Parathyroid adenoma (tissue), 2 donors: ENCODE data around the gene MYLK.

Experiments used
- H2AFZ ChIP-seq: fragments of 300-600 bp; sonication (generic); one replicate; pipeline ENCODE4 v1.7.0; 2017; ENCODE audit warnings: antibody characterized with exemption, mild to moderate bottlenecking
- H3K27ac ChIP-seq: fragments of 300-600 bp; sonication (generic); one replicate; pipeline ENCODE4 v1.7.0; 2017
- H3K27me3 ChIP-seq: fragments of 300-600 bp; sonication (generic); one replicate; pipeline ENCODE4 v1.7.0; 2017; ENCODE audit warnings: low read length; ENCODE audit not compliant: control insufficient read depth, insufficient read depth
- H3K36me3 ChIP-seq: fragments of 300-600 bp; sonication (generic); one replicate; pipeline ENCODE4 v1.7.0; 2017; ENCODE audit warnings: low read length; ENCODE audit not compliant: control insufficient read depth, insufficient read depth
- H3K4me1 ChIP-seq: fragments of 300-600 bp; sonication (generic); one replicate; pipeline ENCODE4 v1.7.0; 2017; ENCODE audit warnings: control low read depth
- H3K4me2 ChIP-seq: fragments of 300-600 bp; sonication (generic); one replicate; pipeline ENCODE4 v1.7.0; 2017; ENCODE audit warnings: low read length
- H3K4me3 ChIP-seq: fragments of 300-600 bp; sonication (generic); one replicate; pipeline ENCODE4 v1.7.0; 2017; ENCODE audit warnings: low read depth, low read length
- H3K79me2 ChIP-seq: fragments of 300-600 bp; sonication (generic); one replicate; pipeline ENCODE4 v1.7.0; 2017; ENCODE audit warnings: control low read depth
- H3K9ac ChIP-seq: fragments of 300-600 bp; sonication (generic); one replicate; pipeline ENCODE4 v1.7.0; 2017; ENCODE audit warnings: mild to moderate bottlenecking
- H3K9me3 ChIP-seq: fragments of 300-600 bp; sonication (generic); one replicate; pipeline ENCODE4 v1.7.0; 2017; ENCODE audit warnings: low read length; ENCODE audit not compliant: control insufficient read depth
- TF ChIP-seq, protein P1 (sequence below): fragments of 300-600 bp; sonication (generic); IDR thresholded peaks from one replicate; pipeline ENCODE4 v1.7.0; 2017; ENCODE audit warnings: antibody characterized with exemption, mild to moderate bottlenecking
- donor health status: primary hyperparathyroidism.

The MYLK gene

DNA sequence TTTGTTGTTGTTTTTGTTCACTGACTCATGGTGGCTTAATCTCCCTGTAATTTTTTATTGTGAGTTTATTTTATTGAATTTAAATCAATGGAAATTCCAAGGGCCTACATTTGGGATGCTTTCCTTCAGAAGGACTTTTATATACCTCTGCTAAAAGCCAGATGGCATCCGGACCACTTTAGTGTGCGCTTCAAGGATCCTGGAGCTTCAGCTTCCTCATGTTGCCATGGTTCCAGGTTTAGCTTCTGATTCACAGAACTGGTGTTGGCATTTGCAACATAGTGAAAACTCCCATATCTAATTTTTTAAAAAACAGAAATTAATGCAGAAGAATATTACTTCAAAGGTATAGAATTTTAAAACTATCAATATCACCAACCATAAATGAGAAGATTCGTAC is 290.8 kb downstream of the MYLK start:
- H3K79me2 ChIP-seq, result peaks cover 7% of the 10 kb centered on the region
- H3K36me3 ChIP-seq, result no peaks in the 10 kb centered on the region
- H3K4me3 ChIP-seq, result no peak overlapping the region
- H3K9ac ChIP-seq, result no peak overlapping the region
- H3K27me3 ChIP-seq, result no peaks in the 10 kb centered on the region
- TF ChIP-seq, protein P1, sequence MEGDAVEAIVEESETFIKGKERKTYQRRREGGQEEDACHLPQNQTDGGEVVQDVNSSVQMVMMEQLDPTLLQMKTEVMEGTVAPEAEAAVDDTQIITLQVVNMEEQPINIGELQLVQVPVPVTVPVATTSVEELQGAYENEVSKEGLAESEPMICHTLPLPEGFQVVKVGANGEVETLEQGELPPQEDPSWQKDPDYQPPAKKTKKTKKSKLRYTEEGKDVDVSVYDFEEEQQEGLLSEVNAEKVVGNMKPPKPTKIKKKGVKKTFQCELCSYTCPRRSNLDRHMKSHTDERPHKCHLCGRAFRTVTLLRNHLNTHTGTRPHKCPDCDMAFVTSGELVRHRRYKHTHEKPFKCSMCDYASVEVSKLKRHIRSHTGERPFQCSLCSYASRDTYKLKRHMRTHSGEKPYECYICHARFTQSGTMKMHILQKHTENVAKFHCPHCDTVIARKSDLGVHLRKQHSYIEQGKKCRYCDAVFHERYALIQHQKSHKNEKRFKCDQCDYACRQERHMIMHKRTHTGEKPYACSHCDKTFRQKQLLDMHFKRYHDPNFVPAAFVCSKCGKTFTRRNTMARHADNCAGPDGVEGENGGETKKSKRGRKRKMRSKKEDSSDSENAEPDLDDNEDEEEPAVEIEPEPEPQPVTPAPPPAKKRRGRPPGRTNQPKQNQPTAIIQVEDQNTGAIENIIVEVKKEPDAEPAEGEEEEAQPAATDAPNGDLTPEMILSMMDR, result no peak
- H3K27ac ChIP-seq, result no peak overlapping the region
- H2AFZ ChIP-seq, result no peak overlapping the region
- peaks cover 2% of the 10 kb centered on the region for H3K4me1 ChIP-seq
- no peak overlapping the region for H3K4me2 ChIP-seq
- H3K9me3 ChIP-seq, result no peaks in the 10 kb centered on the region

DNA sequence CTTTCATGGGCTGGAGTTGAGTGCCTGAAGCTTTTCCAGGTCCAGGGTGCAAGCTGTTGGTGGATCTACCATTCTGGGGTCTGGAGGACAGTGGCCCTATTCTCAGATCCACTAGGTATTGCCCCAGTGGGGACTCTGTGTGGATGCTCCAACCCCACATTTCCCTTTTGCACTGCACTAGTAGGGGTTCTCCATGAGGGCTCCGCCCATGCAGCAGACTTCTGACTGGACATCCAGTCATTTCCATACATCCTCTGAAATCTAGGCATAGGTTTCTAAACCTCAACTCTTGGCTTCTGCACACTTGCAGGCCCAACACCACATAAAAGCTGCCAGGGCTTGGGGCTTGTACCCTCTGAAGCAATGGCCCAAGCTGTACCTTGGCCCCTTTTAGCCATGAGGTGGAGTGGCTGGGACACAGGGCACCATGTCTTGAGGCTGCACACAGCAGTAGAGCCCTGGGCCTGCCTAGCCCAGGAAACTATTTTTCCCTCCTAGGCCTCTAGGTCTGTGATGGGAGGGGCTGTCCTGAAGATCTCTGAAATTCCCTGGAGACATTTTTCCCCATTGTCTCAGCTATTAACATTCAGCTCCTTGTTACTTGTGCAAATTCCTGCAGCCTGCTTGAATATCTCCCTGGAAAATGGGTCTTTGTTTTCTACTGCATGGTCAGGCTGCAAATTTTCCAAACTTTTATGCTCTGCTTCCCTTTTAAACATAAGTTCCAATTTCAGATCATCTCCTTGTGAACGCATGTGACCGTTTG is 293.3 kb downstream of the MYLK start:
- Histone ChIP-seq H3K9me3 (no peaks in the 10 kb centered on the region), H3K4me3 (no peak overlapping the region), H3K27me3 (no peaks in the 10 kb centered on the region), H3K36me3 (no peaks in the 10 kb centered on the region), H3K79me2 (peaks cover 7% of the 10 kb centered on the region), H3K4me2 (no peak overlapping the region), H3K9ac (no peak overlapping the region), H3K4me1 (no peaks in the 10 kb centered on the region), H2AFZ (no peak overlapping the region), H3K27ac (no peak overlapping the region)
- TF ChIP-seq, protein P1, result no peak

DNA sequence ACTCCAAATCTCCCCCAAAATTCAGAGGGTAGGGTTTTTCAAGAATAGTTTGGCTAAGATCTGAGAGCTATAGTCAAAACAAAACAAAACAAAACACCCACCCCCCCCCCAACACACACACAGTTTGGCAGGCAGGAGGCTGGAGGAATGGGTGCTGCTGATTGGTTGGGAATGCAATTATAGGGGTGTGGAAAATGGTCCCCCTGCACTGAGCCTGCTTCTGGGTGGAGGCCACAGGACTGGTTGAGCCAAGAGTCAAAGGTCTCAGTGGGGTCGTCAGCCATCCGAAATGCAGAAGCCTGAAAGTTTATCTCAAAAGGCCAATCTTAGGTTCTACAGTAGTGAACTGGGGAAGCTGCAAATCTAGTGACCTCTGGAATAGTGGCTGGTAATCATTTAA is 296.7 kb downstream of the MYLK start:
- Histone ChIP-seq H3K27me3 (no peaks in the 10 kb centered on the region), H3K27ac (no peak overlapping the region), H2AFZ (no peak overlapping the region), H3K9me3 (no peaks in the 10 kb centered on the region), H3K79me2 (peaks cover 9% of the 10 kb centered on the region), H3K4me3 (no peak overlapping the region), H3K9ac (no peak overlapping the region), H3K4me2 (no peak overlapping the region), H3K36me3 (no peaks in the 10 kb centered on the region), H3K4me1 (no peaks in the 10 kb centered on the region)
- TF ChIP-seq, protein P1, result no peak

DNA sequence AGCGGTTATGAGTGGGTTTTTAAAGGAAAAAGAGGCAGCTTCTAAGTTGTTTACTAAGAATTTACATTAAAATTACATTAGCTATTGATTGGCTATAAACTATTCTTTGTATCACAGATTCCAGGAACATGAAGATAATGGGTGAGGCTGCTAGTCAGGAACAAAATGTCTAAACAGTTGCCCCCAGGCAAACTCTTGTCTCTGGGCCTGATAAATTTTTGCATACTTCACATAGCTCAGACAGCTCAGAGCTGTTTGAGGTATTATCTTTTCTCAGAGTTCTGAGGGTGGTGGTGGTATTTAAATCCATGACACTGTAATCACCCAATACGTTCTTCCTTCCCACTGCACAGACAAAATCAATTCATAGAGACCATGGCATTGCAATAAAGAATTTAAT is 297.2 kb downstream of the MYLK start:
- H3K4me1 ChIP-seq, result no peaks in the 10 kb centered on the region
- no peak overlapping the region for H3K9ac ChIP-seq
- peaks cover 9% of the 10 kb centered on the region for H3K79me2 ChIP-seq
- H3K4me3 ChIP-seq, result no peak overlapping the region
- H2AFZ ChIP-seq, result no peak overlapping the region
- H3K36me3 ChIP-seq, result no peaks in the 10 kb centered on the region
- TF ChIP-seq, protein P1, result no peak
- H3K27me3 ChIP-seq, result no peaks in the 10 kb centered on the region
- H3K27ac ChIP-seq, result no peak overlapping the region
- H3K4me2 ChIP-seq, result no peak overlapping the region
- no peaks in the 10 kb centered on the region for H3K9me3 ChIP-seq

DNA sequence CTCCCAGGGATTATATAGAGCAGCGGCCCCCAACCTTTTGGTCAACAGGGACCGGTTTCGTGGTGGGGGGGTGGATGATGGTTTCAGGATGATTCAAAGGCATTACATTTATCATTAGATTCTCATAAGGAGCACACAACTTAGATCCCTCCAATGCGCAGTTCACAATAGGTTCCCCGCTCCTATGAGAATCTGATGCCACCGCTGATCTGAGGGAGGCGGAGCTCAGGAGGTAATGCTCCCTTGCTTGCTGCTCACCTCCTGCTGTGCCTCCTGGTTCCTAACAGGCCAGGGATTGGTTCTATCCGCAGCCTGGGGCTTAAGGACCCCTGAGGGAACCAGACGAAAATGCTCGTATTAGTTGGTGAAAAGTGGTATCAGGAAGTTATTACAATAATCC is 298.0 kb downstream of the MYLK start:
- Histone ChIP-seq H3K4me1 (no peaks in the 10 kb centered on the region), H2AFZ (peak overlapping the region; percentile 97), H3K9me3 (no peaks in the 10 kb centered on the region), H3K27ac (peak overlapping the region; percentile 99), H3K4me2 (peak overlapping the region; percentile 59), H3K36me3 (no peaks in the 10 kb centered on the region), H3K4me3 (peak overlapping the region; percentile 63), H3K9ac (no peak overlapping the region), H3K27me3 (no peaks in the 10 kb centered on the region), H3K79me2 (peaks cover 11% of the 10 kb centered on the region)
- TF ChIP-seq, protein P1, result no peak
